GM19351 (cell line): ENCODE measurements around the gene DYNLL2.
"Not testable (repeated sequence)": the region's sequence is repeated elsewhere in the genome, so short reads cannot be mapped to it uniquely, and the experiment has no call there.

Experiments
- ATAC-seq: cut with Tn5 transposase; IDR thresholded peaks from one replicate; pipeline ENCODE4 v1.9.1; 2021; ENCODE audit warnings: mild to moderate bottlenecking, moderate library complexity; ENCODE audit not compliant: unreplicated experiment

The DYNLL2 gene

GRCh38 chr17:58066401-58066800, 16.8 kb upstream of the DYNLL2 start:
- ATAC-seq, result no peak

GRCh38 chr17:58072862-58073261, 10.4 kb upstream of the DYNLL2 start:
- ATAC-seq, result no peak

GRCh38 chr17:58073266-58073665, 10.0 kb upstream of the DYNLL2 start:
- not testable (repeated sequence) for ATAC-seq

- not testable (repeated sequence) for ATAC-seq
These were observed 8.8 kb upstream of the DYNLL2 start for GRCh38 chr17:58074406-58074805.

GRCh38 chr17:58079300-58080033, 3.8 kb upstream of the DYNLL2 start:
- no peak for ATAC-seq

GRCh38 chr17:58081646-58082340, 1.4 kb upstream of the DYNLL2 start:
- no peak for ATAC-seq

- no peak for ATAC-seq
These were observed 814 bp upstream of the DYNLL2 start for GRCh38 chr17:58082341-58082869.

- ATAC-seq, result peak; percentile 57
These were observed 485 bp downstream of the DYNLL2 start for GRCh38 chr17:58083491-58084316.

- ATAC-seq, result no peak
These were observed 1.2 kb downstream of the DYNLL2 start for GRCh38 chr17:58084317-58084981.

GRCh38 chr17:58085039-58085715, 2.0 kb downstream of the DYNLL2 start:
- no peak for ATAC-seq

GRCh38 chr17:58086953-58087352, 3.7 kb downstream of the DYNLL2 start:
- ATAC-seq, result no peak

- ATAC-seq, result no peak
These were observed 5.4 kb downstream of the DYNLL2 start for GRCh38 chr17:58088624-58089023.

GRCh38 chr17:58089111-58089510, 5.9 kb downstream of the DYNLL2 start:
- ATAC-seq, result no peak

- ATAC-seq, result no peak
These were observed 7.9 kb downstream of the DYNLL2 start for GRCh38 chr17:58091024-58091567.

- no peak for ATAC-seq
These were observed 9.0 kb downstream of the DYNLL2 start for GRCh38 chr17:58092101-58092796.

- no peak for ATAC-seq
These were observed 9.7 kb downstream of the DYNLL2 start for GRCh38 chr17:58092797-58093385.

- no peak for ATAC-seq
These were observed 10.9 kb downstream of the DYNLL2 start for GRCh38 chr17:58094118-58094517.

- ATAC-seq, result no peak
These were observed 13.7 kb downstream of the DYNLL2 start for GRCh38 chr17:58096892-58097291.
